DOHH2 (cell line): ENCODE data around the gene SLC25A41.

Experiments
- H3F3A ChIP-seq: fragments of 200-600 bp; sonication (generic), shearing (Covaris generic); 2 replicates; pipeline ENCODE4 v1.6.0; 2016; ENCODE audit warnings: antibody characterized with exemption, mild to moderate bottlenecking; ENCODE audit not compliant: control insufficient read depth, insufficient read depth
- H3K27ac ChIP-seq: fragments of 200-600 bp; sonication (generic); 2 replicates; pipeline ENCODE4 v1.5.1; 2014; ENCODE audit warnings: low read depth, mild to moderate bottlenecking, low read length, moderate library complexity
- H3K27me3 ChIP-seq: fragments of 200-600 bp; sonication (generic); 2 replicates; pipeline ENCODE4 v1.6.1; 2014; ENCODE audit warnings: mild to moderate bottlenecking, low read length, mixed read lengths; ENCODE audit not compliant: control insufficient read depth
- H3K36me3 ChIP-seq: fragments of 200-600 bp; sonication (generic); 2 replicates; pipeline ENCODE4 v1.6.1; 2014; ENCODE audit warnings: mild to moderate bottlenecking, low read length, moderate library complexity, mixed read lengths; ENCODE audit not compliant: control insufficient read depth
- H3K4me1 ChIP-seq: fragments of 200-600 bp; sonication (generic); 2 replicates; pipeline ENCODE4 v1.6.1; 2014; ENCODE audit warnings: mild to moderate bottlenecking, low read length, mixed read lengths; ENCODE audit not compliant: control insufficient read depth
- H3K4me2 ChIP-seq: fragments of 200-600 bp; sonication (generic); 2 replicates; pipeline ENCODE4 v1.6.0; 2014; ENCODE audit warnings: mild to moderate bottlenecking, low read length, moderate library complexity
- H3K4me3 ChIP-seq: fragments of 200-600 bp; sonication (generic); 2 replicates; pipeline ENCODE4 v1.5.1; 2014; ENCODE audit warnings: mild to moderate bottlenecking, low read length, mixed read lengths
- H3K79me2 ChIP-seq: fragments of 200-600 bp; sonication (generic); 2 replicates; pipeline ENCODE4 v1.6.1; 2014; ENCODE audit warnings: mild to moderate bottlenecking, low read length, mixed read lengths; ENCODE audit not compliant: control insufficient read depth
- H3K9me2 ChIP-seq: fragments of 200-600 bp; sonication (generic); replicated peaks from 2 replicates; pipeline ENCODE4 v1.6.1; 2014; ENCODE audit warnings: mild to moderate bottlenecking, low read length, mixed read lengths; ENCODE audit not compliant: control insufficient read depth
- H3K9me3 ChIP-seq: fragments of 200-600 bp; sonication (generic); 2 replicates; pipeline ENCODE4 v1.6.1; 2014; ENCODE audit warnings: antibody characterized with exemption, low read length, mixed read lengths; ENCODE audit not compliant: control insufficient read depth, insufficient read depth
- H4K20me1 ChIP-seq: fragments of 200-600 bp; sonication (generic); 2 replicates; pipeline ENCODE4 v1.6.0; 2014; ENCODE audit warnings: low read depth, mild to moderate bottlenecking, antibody characterized with exemption, low read length, moderate library complexity; ENCODE audit not compliant: control insufficient read depth, insufficient read depth
- EZH2phosphoT487 ChIP-seq: fragments of 200-600 bp; sonication (generic); IDR thresholded peaks from 2 replicates; pipeline ENCODE4 v1.6.1; 2017; ENCODE audit warnings: borderline replicate concordance, mild to moderate bottlenecking, antibody characterized with exemption, low read length, moderate library complexity, mixed read lengths
- TF ChIP-seq, protein P1 (sequence below): fragments of 200-600 bp; sonication (generic); IDR thresholded peaks from one replicate; pipeline ENCODE4 v1.5.1; 2014; ENCODE audit warnings: antibody characterized with exemption, mild to moderate bottlenecking, low read depth, low read length; ENCODE audit not compliant: poor library complexity, severe bottlenecking

SLC25A41 gene

GRCh38 chr19:6425732-6426620, 7.6 kb downstream of the SLC25A41 start:
- Histone ChIP-seq H3K27ac (peak overlapping the region; percentile 45), H3K4me3 (peak overlapping the region; percentile 56)
- no peak for TF ChIP-seq EZH2phosphoT487
- TF ChIP-seq, protein P1, sequence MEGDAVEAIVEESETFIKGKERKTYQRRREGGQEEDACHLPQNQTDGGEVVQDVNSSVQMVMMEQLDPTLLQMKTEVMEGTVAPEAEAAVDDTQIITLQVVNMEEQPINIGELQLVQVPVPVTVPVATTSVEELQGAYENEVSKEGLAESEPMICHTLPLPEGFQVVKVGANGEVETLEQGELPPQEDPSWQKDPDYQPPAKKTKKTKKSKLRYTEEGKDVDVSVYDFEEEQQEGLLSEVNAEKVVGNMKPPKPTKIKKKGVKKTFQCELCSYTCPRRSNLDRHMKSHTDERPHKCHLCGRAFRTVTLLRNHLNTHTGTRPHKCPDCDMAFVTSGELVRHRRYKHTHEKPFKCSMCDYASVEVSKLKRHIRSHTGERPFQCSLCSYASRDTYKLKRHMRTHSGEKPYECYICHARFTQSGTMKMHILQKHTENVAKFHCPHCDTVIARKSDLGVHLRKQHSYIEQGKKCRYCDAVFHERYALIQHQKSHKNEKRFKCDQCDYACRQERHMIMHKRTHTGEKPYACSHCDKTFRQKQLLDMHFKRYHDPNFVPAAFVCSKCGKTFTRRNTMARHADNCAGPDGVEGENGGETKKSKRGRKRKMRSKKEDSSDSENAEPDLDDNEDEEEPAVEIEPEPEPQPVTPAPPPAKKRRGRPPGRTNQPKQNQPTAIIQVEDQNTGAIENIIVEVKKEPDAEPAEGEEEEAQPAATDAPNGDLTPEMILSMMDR, result peak; percentile 47

GRCh38 chr19:6424939-6425731, 8.4 kb downstream of the SLC25A41 start:
- H3K27me3 ChIP-seq, result no peaks in the 10 kb centered on the region
- peak overlapping the region; percentile 56 for H3K4me3 ChIP-seq
- peak overlapping the region; percentile 45 for H3K27ac ChIP-seq
- no peak for TF ChIP-seq EZH2phosphoT487
- TF ChIP-seq, protein P1, result no peak
- H3K9me3 ChIP-seq, result peaks cover 6% of the 10 kb centered on the region; the same call in 1 of the 2 replicates
- H3K4me2 ChIP-seq, result peak overlapping the region; percentile 61
- peaks cover 57% of the 10 kb centered on the region for H3K79me2 ChIP-seq
- no peaks in the 10 kb centered on the region for H3K9me2 ChIP-seq
- peaks cover 30% of the 10 kb centered on the region for H4K20me1 ChIP-seq
- H3K4me1 ChIP-seq, result peaks cover 34% of the 10 kb centered on the region
- peaks cover 42% of the 10 kb centered on the region for H3K36me3 ChIP-seq
- 0 out of 2 replicates have a peak, but pooled peaks cover 5% of the 10 kb centered on the region for H3F3A ChIP-seq

More at GRCh38 chr19:6425732-6426620, 7.6 kb downstream of the SLC25A41 start:
- Histone ChIP-seq H3K27me3 (no peaks in the 10 kb centered on the region), H3K4me2 (peak overlapping the region; percentile 61), H3K79me2 (peaks cover 54% of the 10 kb centered on the region), H3K9me2 (no peaks in the 10 kb centered on the region), H3K36me3 (peaks cover 34% of the 10 kb centered on the region), H4K20me1 (peaks cover 29% of the 10 kb centered on the region), H3F3A (0 out of 2 replicates have a peak, but pooled peaks cover 5% of the 10 kb centered on the region), H3K9me3 (peaks cover 6% of the 10 kb centered on the region; the same call in 1 of the 2 replicates), H3K4me1 (peaks cover 35% of the 10 kb centered on the region)

DNA sequence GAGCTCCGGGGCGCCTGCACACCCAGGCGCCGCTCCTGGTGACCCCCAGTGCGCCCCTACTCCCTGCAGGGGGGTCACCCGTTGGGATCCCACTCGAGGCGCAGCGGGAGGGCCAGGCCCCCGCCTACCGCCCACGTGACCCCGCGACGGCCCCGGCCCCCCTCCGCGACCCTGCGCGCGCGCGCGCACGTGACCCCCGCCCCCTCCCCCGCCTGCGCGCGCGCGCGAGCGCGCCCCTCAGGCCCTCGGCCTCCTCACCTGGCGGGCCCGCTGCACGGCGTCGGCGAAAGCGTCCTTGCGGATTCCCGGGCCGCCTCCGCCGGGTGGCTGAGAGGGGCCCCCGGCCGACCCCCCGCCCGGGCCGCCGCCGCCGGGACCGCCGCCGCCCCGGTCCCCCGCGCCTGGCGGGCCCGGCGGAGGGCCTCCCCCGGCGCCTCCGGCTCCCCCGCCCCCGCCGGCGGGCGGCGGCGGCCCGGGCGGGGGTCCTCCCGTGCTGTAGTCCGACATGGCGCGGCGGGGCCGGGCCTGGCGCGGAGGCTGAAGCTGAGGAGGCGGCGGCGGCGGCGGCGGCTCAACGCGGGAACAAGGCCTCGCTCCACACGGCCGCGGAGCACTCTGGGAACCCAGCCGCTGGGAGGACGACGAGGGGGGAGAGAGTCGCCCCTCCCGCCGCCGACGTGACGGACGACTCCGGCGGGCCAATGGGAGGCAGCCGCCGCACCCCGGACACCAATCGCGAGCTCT, 9.2 kb downstream of the SLC25A41 start, which contains the start of gene KHSRP:
Gene KHSRP (minus strand): TSS at position 617 of the 744 bp plus-strand sequence. CDS start 110 bp downstream, at position 507.
- Histone ChIP-seq H3K4me3 (peak within 1 kb of the TSS; percentile 92), H3K27me3 (no peaks in the 10 kb centered on the region), H3K79me2 (peaks cover 57% of the 10 kb centered on the region), H3K9me3 (peaks cover 6% of the 10 kb centered on the region; the same call in 1 of the 2 replicates), H4K20me1 (peaks cover 37% of the 10 kb centered on the region), H3K4me2 (peak within 1 kb of the TSS; percentile 71), H3K36me3 (peaks cover 50% of the 10 kb centered on the region), H3K9me2 (no peaks in the 10 kb centered on the region), H3F3A (0 out of 2 replicates have a peak, but pooled peaks cover 5% of the 10 kb centered on the region), H3K4me1 (peaks cover 27% of the 10 kb centered on the region), H3K27ac (peak within 1 kb of the TSS; percentile 45)
- TF ChIP-seq, protein P1, result no peak
- TF ChIP-seq EZH2phosphoT487, result no peak
